ENCODE measurements around the gene ARPP19.
A peak's percentile ranks its signal among the peaks of the same experiment; 100 is the strongest.
"Not testable (repeated sequence)": the region's sequence is repeated elsewhere in the genome, so short reads cannot be mapped to it uniquely, and the experiment has no call there.

Gene ARPP19

DNA sequence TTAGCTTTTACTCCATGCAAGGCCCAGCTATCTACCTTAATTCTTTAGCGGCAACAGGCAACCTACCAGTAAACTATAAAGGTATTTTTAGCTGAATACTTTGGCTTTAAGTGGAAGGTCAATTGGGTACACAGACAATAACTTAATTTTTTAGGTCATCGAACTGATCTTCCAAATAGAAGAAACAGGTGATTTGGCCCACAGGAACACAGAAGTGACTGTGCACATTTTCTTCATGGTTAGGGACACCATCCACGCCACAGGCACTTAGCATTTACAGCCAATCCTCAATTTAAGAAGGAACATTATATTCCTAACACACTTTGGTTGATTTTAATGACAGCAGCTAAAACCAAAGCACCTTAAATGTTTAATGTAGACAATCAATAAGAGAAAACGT, 1.9 kb downstream of the ARPP19 start:
- Histone ChIP-seq H3K4me3 (replicated peaks; ENCODE audit: insufficient read depth, low read length) (peak overlapping the region; percentile 77), H3K27me3 (ENCODE audit: insufficient read depth, poor library complexity, severe bottlenecking) (no peaks in the 10 kb centered on the region), H3K27ac (replicated peaks) (peak overlapping the region; percentile 89)
- DNase-seq (ENCODE audit: low read depth in 1 of 2, low spot score in 1 of 2), result no peak
- TF ChIP-seq, protein P1, sequence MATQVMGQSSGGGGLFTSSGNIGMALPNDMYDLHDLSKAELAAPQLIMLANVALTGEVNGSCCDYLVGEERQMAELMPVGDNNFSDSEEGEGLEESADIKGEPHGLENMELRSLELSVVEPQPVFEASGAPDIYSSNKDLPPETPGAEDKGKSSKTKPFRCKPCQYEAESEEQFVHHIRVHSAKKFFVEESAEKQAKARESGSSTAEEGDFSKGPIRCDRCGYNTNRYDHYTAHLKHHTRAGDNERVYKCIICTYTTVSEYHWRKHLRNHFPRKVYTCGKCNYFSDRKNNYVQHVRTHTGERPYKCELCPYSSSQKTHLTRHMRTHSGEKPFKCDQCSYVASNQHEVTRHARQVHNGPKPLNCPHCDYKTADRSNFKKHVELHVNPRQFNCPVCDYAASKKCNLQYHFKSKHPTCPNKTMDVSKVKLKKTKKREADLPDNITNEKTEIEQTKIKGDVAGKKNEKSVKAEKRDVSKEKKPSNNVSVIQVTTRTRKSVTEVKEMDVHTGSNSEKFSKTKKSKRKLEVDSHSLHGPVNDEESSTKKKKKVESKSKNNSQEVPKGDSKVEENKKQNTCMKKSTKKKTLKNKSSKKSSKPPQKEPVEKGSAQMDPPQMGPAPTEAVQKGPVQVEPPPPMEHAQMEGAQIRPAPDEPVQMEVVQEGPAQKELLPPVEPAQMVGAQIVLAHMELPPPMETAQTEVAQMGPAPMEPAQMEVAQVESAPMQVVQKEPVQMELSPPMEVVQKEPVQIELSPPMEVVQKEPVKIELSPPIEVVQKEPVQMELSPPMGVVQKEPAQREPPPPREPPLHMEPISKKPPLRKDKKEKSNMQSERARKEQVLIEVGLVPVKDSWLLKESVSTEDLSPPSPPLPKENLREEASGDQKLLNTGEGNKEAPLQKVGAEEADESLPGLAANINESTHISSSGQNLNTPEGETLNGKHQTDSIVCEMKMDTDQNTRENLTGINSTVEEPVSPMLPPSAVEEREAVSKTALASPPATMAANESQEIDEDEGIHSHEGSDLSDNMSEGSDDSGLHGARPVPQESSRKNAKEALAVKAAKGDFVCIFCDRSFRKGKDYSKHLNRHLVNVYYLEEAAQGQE (IDR thresholded peaks at IDR 0.05; ENCODE audit: insufficient replicate concordance, low read depth), result no peak
- TF ChIP-seq, protein P2, sequence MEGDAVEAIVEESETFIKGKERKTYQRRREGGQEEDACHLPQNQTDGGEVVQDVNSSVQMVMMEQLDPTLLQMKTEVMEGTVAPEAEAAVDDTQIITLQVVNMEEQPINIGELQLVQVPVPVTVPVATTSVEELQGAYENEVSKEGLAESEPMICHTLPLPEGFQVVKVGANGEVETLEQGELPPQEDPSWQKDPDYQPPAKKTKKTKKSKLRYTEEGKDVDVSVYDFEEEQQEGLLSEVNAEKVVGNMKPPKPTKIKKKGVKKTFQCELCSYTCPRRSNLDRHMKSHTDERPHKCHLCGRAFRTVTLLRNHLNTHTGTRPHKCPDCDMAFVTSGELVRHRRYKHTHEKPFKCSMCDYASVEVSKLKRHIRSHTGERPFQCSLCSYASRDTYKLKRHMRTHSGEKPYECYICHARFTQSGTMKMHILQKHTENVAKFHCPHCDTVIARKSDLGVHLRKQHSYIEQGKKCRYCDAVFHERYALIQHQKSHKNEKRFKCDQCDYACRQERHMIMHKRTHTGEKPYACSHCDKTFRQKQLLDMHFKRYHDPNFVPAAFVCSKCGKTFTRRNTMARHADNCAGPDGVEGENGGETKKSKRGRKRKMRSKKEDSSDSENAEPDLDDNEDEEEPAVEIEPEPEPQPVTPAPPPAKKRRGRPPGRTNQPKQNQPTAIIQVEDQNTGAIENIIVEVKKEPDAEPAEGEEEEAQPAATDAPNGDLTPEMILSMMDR (IDR thresholded peaks at IDR 0.05; ENCODE audit: insufficient read depth, low read length), result no peak
- TF ChIP-seq POLR2AphosphoS5 (IDR thresholded peaks at IDR 0.05; ENCODE audit: low read depth) (no peak), SPI1 (IDR thresholded peaks at IDR 0.05; ENCODE audit: borderline replicate concordance, low read depth) (no peak), GABPA (IDR thresholded peaks at IDR 0.05; ENCODE audit: low read depth) (no peak)

DNA sequence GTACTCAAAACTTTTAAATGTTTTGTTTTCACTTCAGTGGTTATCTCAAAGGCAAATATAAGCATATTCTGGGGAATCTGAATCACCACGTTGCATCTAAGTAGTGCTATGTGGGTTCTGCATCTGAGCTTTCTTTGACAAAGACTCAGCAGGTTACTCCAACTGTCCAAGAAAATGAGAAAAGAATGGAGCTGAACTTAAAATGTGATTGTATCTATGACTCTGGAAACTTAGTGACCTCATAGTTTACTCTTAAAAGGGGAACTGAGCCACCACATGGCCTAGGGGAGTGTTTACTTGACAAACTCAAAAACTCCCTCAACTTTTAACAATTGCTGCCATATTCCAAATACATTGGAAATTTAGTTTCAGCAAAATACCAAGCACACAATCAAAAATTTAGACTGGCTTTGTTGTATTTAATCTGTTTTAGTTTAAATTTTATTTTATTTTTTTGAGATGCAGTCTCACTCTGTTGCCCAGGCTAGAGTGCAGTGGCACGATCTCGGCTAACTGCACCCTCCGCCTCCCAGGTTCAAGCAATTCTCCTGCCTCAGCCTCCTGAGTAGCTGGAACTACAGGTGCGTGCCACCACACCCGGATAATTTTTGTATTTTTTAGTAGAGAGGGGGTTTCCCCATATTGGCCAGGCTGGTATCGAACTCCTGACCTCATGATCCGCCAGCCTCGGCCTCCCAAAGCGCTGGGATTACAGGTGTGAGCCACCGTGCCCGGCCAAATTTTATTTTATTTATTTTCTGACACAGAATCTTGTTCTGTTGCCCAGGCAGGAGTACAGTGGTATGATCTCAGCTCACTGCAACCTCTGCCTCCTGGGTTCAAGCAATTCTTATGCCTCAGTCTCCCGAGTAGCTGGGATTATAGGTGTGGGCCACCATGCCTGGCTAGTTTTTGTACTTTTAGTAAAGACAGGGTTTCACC, 3.1 kb downstream of the ARPP19 start:
- peak in 1 of 2 experiments; percentile 37 for DNase-seq (ENCODE audit: low read depth in 1 of 2, low spot score in 1 of 2)
- not testable (repeated sequence) for H3K27me3 ChIP-seq (ENCODE audit: insufficient read depth, poor library complexity, severe bottlenecking); H3K4me3 ChIP-seq (replicated peaks; ENCODE audit: insufficient read depth, low read length)
- peak; percentile 93 for TF ChIP-seq SPI1 (IDR thresholded peaks at IDR 0.05; ENCODE audit: borderline replicate concordance, low read depth)
- H3K27ac ChIP-seq (replicated peaks), result peak overlapping the region; percentile 89

DNA sequence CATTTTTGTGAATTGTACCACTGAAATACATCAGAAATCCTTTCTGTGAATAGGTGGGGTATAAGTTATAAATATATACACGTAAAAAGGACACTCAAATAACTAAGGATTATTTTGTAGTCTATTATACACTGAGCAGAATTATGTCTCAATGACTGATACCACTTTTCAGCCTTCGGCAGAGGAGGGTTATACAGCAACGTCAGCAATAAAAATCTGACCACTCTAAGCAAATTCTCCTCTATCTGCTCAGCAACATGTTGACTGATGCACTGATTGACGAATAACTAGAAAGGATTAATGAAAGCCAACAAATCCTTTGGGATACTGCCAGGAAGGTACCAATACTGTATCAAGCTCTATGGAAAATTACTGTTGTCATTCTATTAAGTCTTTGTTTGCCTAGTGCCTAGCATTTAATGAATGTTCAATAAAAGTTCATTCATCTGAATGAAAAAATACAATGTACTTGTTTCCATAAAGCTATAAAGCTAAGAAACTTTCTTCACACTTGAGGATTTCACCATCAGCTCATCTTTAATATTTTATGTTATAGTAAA, 5.2 kb downstream of the ARPP19 start:
- TF ChIP-seq, protein P2 (IDR thresholded peaks at IDR 0.05; ENCODE audit: insufficient read depth, low read length), result no peak
- TF ChIP-seq SPI1 (IDR thresholded peaks at IDR 0.05; ENCODE audit: borderline replicate concordance, low read depth) (no peak), POLR2AphosphoS5 (IDR thresholded peaks at IDR 0.05; ENCODE audit: low read depth) (no peak), GABPA (IDR thresholded peaks at IDR 0.05; ENCODE audit: low read depth) (no peak)
- TF ChIP-seq, protein P1 (IDR thresholded peaks at IDR 0.05; ENCODE audit: insufficient replicate concordance, low read depth), result no peak
- H3K4me3 ChIP-seq (replicated peaks; ENCODE audit: insufficient read depth, low read length), result no peak overlapping the region
- H3K27ac ChIP-seq (replicated peaks), result no peak overlapping the region
- no peak for DNase-seq (ENCODE audit: low read depth in 1 of 2, low spot score in 1 of 2)
- H3K27me3 ChIP-seq (ENCODE audit: insufficient read depth, poor library complexity, severe bottlenecking), result no peaks in the 10 kb centered on the region

DNA sequence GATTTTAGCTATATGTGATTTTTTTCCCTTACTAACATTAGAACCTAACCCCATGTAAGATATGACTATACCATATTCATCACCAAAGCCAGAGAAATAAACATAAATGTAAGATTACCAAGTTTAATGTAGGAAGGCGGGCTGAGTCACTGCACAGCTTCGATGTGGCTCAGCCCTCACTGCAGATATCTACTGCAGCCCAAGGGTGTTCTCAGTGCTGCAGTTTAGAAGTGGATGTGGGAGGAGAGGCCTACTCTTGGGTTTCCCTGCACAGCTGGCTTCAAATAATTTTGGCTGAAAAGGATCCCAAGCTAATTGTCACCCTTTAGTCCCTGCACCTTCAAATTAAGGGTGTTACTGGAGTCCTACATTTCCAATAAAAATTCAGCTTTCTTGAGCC, 9.3 kb downstream of the ARPP19 start:
- no peak for TF ChIP-seq GABPA (IDR thresholded peaks at IDR 0.05; ENCODE audit: low read depth)
- TF ChIP-seq, protein P1 (IDR thresholded peaks at IDR 0.05; ENCODE audit: insufficient replicate concordance, low read depth), result no peak
- no peak for TF ChIP-seq POLR2AphosphoS5 (IDR thresholded peaks at IDR 0.05; ENCODE audit: low read depth)
- TF ChIP-seq, protein P2 (IDR thresholded peaks at IDR 0.05; ENCODE audit: insufficient read depth, low read length), result no peak
- no peak for TF ChIP-seq SPI1 (IDR thresholded peaks at IDR 0.05; ENCODE audit: borderline replicate concordance, low read depth)
- no peak overlapping the region for H3K4me3 ChIP-seq (replicated peaks; ENCODE audit: insufficient read depth, low read length)
- H3K27ac ChIP-seq (replicated peaks), result no peak overlapping the region
- no peaks in the 10 kb centered on the region for H3K27me3 ChIP-seq (ENCODE audit: insufficient read depth, poor library complexity, severe bottlenecking)
- DNase-seq (ENCODE audit: low read depth in 1 of 2, low spot score in 1 of 2), result no peak
